Fibroblast of the aortic adventitia (primary cell): Measurements from ENCODE around the gene CTXN3. TPM values are rescaled to one million over a fixed set of nuclear protein-coding genes. Genes with fewer than 3 reads are reported as not detected.

Experiments
- DNase-seq: peaks from one replicate; pipeline ENCODE4 v3.0.0-alpha.2; 2010; ENCODE audit warnings: low read depth
- H3K4me3 ChIP-seq: 2 replicates; pipeline ENCODE4 v1.5.1; 2011; ENCODE audit warnings: low read depth, mild to moderate bottlenecking, control low read depth, low read length, moderate library complexity
- CTCF ChIP-seq: IDR thresholded peaks from 2 replicates; pipeline ENCODE4 v1.5.1; 2011; ENCODE audit warnings: mild to moderate bottlenecking, low read length, control low read depth, inconsistent platforms; ENCODE audit not compliant: insufficient read depth
- total RNA-seq: library from RNA; depleted of rRNA; stranded (reverse); fragments of >200 nt; gene quantifications from 2 replicates; pipeline ENCODE4 v1.2.3, GENCODE V29; 2012; ENCODE audit warnings: low replicate concordance

CTXN3 gene
- total RNA-seq, 1 donor: not detected

GRCh38 chr5:127621601-127622325 lies 27.1 kb upstream of the CTXN3 start:
- H3K4me3 ChIP-seq: no peak overlapping the region
- no peak for DNase-seq
- TF ChIP-seq CTCF: no peak

GRCh38 chr5:127634007-127634406 lies 14.9 kb upstream of the CTXN3 start:
- TF ChIP-seq CTCF: no peak
- no peak for DNase-seq
- no peak overlapping the region for H3K4me3 ChIP-seq

GRCh38 chr5:127639828-127640227 lies 9.1 kb upstream of the CTXN3 start:
- no peak for DNase-seq
- no peak for TF ChIP-seq CTCF

GRCh38 chr5:127642949-127643348 lies 5.9 kb upstream of the CTXN3 start:
- TF ChIP-seq CTCF: no peak
- no peak overlapping the region for H3K4me3 ChIP-seq
- DNase-seq: no peak

More at GRCh38 chr5:127639828-127640227, 9.1 kb upstream of the CTXN3 start:
- no peak overlapping the region for H3K4me3 ChIP-seq

GRCh38 chr5:127643607-127644006 lies 5.3 kb upstream of the CTXN3 start:
- no peak for TF ChIP-seq CTCF
- H3K4me3 ChIP-seq: no peak overlapping the region

GRCh38 chr5:127645300-127645726 lies 3.6 kb upstream of the CTXN3 start:
- TF ChIP-seq CTCF: no peak

More at GRCh38 chr5:127643607-127644006, 5.3 kb upstream of the CTXN3 start:
- no peak for DNase-seq

GRCh38 chr5:127647361-127647958 lies 1.4 kb upstream of the CTXN3 start:
- TF ChIP-seq CTCF: no peak
- DNase-seq: no peak
- H3K4me3 ChIP-seq: no peak overlapping the region

More at GRCh38 chr5:127645300-127645726, 3.6 kb upstream of the CTXN3 start:
- H3K4me3 ChIP-seq: no peak overlapping the region
- no peak for DNase-seq
